Astrocyte of the cerebellum (primary cell): ENCODE data around the gene TLCD1.
A peak's percentile ranks its signal among the peaks of the same experiment; 100 is the strongest.

Experiments used
- DNase-seq: peaks from one replicate; pipeline ENCODE4 v3.0.0-alpha.2; 2011; ENCODE audit warnings: low read depth
- H3K4me3 ChIP-seq: 2 replicates; pipeline ENCODE4 v1.5.1; 2011; ENCODE audit warnings: mild to moderate bottlenecking, low read depth, low read length, moderate library complexity
- in situ Hi-C: cut with HindIII; loops from 2 replicates; pipeline ENCODE4 v1.10.0; 2017; ENCODE audit warnings: low sequenced_read_pairs
- TF ChIP-seq, protein P1 (sequence below): IDR thresholded peaks from 2 replicates; pipeline ENCODE4 v1.5.1; 2012; ENCODE audit warnings: low read length, low read depth, moderate library complexity, mild to moderate bottlenecking; ENCODE audit errors: missing control alignments

The TLCD1 gene

DNA sequence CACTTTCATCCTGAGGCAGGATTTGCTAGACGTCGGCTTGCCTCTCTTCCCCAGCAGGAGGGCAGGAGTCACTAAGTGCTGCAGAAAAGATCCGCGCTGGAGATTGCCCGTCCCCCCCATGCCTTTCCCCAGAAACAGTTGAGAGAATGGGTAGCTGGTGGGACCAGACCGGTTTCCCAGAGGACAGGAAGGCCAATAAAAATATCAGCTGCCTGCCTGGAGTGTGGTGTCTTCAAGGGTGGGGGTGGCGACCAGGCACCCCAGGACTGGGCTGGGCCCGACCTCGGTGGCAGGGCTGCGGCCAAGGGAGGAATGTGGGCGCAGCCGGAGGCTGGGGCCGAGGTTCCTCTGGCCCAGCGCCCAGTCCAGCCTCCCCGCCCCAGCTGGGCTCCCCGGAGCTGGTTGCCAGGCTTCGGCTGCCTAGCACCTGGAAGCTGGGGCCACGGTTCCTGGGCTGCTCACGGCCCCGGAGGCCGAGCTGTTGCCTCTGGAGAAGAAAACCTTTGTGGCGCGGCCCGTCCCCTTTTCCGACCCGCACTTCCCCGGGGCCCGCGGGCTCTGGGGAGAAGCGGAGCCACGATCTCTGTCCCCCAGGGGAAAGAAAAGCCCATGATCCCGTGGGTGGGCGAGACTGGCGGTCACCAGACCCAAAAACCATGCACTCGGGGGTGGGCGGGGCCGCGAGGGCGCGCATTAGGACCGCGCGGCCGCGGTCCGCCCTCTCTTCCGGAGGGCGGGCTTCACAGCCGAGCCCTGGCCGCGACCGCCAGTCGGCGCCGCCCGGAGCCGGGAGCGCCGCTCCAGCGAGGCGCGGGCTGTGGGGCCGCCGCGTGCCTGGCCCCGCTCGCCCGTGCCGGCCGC lies 17.4 kb upstream of the TLCD1 start, which contains the start of gene TRAF4:
TRAF4 (plus strand) TSS at position 769 of the 861 bp plus-strand sequence. CDS start 102 bp downstream, outside the sequence.
- TF ChIP-seq, protein P1, sequence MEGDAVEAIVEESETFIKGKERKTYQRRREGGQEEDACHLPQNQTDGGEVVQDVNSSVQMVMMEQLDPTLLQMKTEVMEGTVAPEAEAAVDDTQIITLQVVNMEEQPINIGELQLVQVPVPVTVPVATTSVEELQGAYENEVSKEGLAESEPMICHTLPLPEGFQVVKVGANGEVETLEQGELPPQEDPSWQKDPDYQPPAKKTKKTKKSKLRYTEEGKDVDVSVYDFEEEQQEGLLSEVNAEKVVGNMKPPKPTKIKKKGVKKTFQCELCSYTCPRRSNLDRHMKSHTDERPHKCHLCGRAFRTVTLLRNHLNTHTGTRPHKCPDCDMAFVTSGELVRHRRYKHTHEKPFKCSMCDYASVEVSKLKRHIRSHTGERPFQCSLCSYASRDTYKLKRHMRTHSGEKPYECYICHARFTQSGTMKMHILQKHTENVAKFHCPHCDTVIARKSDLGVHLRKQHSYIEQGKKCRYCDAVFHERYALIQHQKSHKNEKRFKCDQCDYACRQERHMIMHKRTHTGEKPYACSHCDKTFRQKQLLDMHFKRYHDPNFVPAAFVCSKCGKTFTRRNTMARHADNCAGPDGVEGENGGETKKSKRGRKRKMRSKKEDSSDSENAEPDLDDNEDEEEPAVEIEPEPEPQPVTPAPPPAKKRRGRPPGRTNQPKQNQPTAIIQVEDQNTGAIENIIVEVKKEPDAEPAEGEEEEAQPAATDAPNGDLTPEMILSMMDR, result no peak
- peak within 1 kb of the TSS; percentile 65 for H3K4me3 ChIP-seq
- in situ Hi-C loops, result no loop called here
- DNase-seq, result peak; percentile 70

DNA sequence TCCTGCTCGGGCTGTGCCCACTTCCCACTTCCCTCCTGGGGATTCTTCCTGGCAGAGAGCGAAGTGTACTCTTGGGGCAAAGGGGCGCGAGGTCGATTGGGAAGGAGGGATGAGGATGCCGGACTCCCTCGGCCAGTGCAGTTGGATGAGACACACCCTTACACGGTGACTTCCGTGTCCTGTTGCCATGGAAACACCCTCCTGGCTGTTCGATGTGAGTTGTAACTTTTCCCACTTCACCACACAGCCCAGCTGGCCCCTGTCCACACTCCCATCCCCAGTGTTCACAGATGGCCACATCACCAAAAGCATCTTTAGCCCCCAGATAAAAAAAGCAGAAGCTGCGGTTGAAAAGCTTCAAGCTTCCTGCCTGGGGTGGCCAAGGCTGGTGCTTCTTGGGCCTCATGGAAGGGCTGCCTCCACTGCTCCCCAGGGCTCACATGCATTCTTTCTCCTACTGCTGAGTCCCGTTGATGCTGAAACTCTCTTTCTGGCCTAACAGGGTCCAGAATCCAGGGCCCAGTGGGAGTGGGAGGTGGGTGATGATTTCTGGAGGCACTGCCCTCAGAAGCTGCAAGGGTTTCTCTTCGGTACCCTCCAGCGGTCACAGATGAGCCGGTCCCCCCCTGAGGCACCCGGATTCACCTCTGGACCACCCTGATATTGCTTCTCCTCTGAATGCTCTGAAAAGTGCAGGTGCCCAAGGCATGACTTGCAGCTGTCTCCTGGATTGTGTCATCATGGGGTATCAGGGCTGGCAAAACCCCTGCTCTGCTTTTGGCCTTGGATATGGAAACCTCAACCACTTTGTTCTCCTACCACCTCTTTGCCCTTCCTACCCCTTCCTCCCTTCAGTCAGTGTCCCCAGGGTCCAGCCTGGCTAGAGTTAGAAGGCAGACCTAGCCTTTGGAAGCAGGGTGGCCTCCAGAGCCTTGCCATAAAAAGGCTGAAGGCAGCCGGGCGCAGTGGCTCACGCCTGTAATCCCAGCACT lies 15.6 kb upstream of the TLCD1 start:
- H3K4me3 ChIP-seq, result no peak overlapping the region
- in situ Hi-C loops, result no loop called here
- DNase-seq, result no peak
- TF ChIP-seq, protein P1, result no peak

DNA sequence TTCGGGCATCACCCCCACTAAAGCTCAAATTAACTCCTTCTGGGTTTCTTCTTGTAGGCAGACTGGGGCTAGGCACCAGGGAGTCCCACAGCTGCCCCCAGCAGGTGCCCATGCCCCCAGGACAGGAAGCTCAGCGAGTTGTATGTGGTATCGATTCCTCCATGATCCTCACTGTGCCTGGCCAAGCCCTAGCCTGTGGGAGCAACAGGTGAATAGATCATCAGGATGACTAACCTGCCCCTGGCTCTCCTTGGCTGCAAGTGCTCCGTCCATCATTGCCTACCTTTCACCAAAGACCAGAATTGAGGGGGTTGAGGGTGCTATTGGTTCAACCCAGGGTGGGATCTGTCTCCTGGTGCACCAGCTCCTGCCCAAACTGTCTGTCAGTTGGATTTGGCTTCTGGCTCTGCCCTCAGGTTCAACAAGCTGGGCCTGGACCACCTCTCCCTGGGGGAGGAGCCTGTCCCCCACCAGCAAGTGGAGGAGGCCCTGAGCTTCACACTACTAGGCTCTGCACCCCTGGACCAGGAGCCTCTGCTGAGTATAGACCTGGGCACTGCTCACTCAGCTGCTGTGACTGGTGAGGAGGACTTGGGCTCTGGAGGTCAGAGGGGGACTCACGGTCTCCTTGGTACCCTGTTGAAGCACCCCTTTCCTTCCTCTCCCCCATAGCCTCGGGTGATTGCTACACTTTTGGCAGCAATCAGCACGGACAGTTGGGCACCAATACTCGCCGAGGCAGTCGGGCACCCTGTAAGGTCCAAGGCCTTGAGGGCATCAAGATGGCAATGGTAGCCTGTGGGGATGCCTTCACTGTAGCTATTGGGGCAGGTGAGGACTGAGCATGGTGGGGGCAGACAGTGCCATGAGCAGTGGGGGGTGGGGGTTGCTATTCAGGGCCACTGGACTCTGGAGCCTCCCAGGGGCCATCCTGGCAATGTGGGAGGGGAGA lies 14.6 kb upstream of the TLCD1 start:
- H3K4me3 ChIP-seq, result no peak overlapping the region
- in situ Hi-C loops, result no loop called here
- no peak for DNase-seq
- TF ChIP-seq, protein P1, result no peak

DNA sequence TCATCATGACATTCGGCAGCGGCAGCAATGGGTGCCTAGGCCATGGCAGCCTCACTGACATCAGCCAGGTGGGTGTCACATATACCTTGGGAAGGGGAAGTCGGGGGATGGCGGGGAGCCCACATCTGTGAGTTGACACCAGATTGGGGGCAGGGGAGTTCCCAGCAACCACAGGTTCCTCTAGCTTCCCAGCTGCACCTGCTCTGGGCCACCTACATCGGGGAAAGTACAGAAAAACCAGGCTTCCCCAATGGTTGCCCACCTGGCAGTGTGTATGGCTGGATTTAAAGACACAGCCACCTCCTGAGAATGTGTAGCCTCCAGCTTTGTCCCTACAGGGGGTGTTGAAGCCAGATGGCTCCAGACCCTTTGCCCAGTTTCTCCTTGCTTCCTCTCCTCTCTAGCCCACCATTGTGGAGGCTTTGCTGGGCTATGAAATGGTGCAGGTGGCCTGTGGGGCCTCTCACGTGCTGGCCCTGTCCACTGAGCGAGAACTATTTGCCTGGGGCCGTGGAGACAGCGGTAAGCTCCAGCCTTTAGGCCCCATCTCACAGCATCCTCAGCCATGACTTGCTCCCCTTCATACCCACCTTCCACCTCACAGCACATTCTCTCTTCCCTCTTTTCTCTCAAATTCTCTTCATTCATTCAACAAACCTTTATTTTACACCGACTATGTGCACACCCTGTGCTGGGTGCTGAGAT lies 12.8 kb upstream of the TLCD1 start:
- TF ChIP-seq, protein P1, result no peak
- no peak overlapping the region for H3K4me3 ChIP-seq
- in situ Hi-C loops, result no loop called here
- DNase-seq, result no peak

DNA sequence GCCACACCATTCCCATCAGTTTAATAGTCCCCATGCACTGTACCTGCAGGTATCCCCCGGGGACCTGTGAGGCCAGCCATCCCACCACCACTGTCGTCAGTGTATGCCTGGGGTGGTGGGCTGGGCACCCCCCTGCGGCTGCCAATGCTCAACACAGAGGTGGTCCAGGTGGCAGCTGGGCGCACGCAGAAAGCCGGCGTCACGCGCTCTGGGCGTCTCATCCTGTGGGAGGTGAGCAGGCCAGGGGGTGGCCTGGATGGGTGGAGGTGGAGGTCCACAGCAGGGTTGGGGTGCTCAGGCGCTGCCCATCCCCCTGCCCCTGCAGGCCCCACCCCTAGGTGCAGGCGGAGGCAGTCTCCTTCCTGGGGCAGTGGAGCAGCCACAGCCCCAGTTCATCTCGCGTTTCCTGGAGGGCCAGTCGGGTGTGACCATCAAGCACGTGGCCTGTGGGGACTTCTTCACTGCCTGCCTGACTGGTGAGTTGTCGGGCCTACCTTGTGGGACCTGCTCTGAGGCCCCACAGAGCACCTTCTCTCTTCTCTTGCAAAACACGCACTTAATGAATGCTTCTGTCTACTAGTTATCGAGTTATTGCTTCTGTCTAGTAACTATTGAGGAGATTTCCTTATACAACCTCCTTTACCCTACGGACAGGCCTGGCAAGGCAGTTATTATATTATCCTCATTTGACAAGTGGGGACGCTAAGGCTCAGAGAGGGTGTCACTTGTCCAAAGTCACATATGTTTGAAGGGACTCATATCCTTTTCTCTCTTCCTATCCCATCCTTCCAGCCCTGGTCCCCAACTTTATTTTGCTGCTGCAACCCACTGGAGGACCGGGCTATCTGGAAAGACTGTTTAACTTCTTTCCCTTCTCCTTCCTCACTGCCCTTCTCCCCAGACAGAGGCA lies 12.0 kb upstream of the TLCD1 start:
- TF ChIP-seq, protein P1, result no peak
- in situ Hi-C loops, result no loop called here
- H3K4me3 ChIP-seq, result no peak overlapping the region
- DNase-seq, result no peak
